Mammary epithelial cell (primary cell): ENCODE data around the gene SH2D3A.

Experiments used
- CTCF ChIP-seq, 2 donors: IDR thresholded peaks in 1 of 2; conservative IDR thresholded peaks in 1 of 2; 2 replicates each; pipeline ENCODE4 v1.5.1; 2011 to 2012; ENCODE audit warnings: inconsistent platforms in 2 of 2, low read length in 2 of 2, mild to moderate bottlenecking in 2 of 2, control low read depth in 1 of 2, low read depth in 1 of 2; ENCODE audit not compliant: insufficient read depth in 1 of 2; ENCODE audit errors: extremely low read depth in 1 of 2
- EZH2 ChIP-seq: IDR thresholded peaks from 2 replicates; pipeline ENCODE4 v1.6.1; 2012; ENCODE audit warnings: low read length, inconsistent platforms, borderline replicate concordance

GRCh38 chr19:6717441-6717971, 49.7 kb downstream of the SH2D3A start:
- TF ChIP-seq CTCF (conservative IDR thresholded peaks at IDR 0.05 in 1 of 2, IDR thresholded peaks at IDR 0.05 in 1 of 2; ENCODE audit: extremely low read depth in 1 of 2, insufficient read depth in 1 of 2, low read depth in 1 of 2, low read length in 2 of 2), result no peak
- no peak for TF ChIP-seq EZH2
